CD4-positive, alpha-beta T cell (primary cell): Measurements from ENCODE around the gene FBXL13. TPM values are rescaled to one million over a fixed set of nuclear protein-coding genes. Genes with fewer than 3 reads are reported as not detected.

Experiments
- ATAC-seq: fragments of 200-7000 bp; cut with Tn5 transposase; one replicate; pipeline ENCODE4 v1.10.0; 2022; ENCODE audit warnings: mild to moderate bottlenecking; ENCODE audit not compliant: poor library complexity
- CTCF ChIA-PET: fragments of 350-600 bp; sonication (Branson Sonifier 250); formaldehyde crosslinking; loops from one replicate; lab custom pipeline; 2021; ENCODE audit warnings: antibody characterized with exemption, inconsistent platforms; lab: Charles Lee
- POLR2A ChIA-PET: fragments of 350-600 bp; sonication (Branson Sonifier 250); formaldehyde crosslinking; loops from one replicate; lab custom pipeline; 2021; ENCODE audit warnings: antibody characterized with exemption, inconsistent platforms; lab: Charles Lee
- DNase-seq, 14 experiments: peaks; one replicate each; pipeline ENCODE4 v3.0.0-alpha.2; 2013 to 2020; ENCODE audit warnings: mixed read lengths in 2 of 14
- H3K27ac ChIP-seq, 2 donors: one replicate each; pipeline versions ENCODE4 v1.5.1 to v1.7.0; 2013; ENCODE audit warnings: low read length in 2 of 2, low read depth in 1 of 2, mild to moderate bottlenecking in 1 of 2
- H3K27me3 ChIP-seq, 2 experiments: 1 replicate in 1 of 2; 2 replicates in 1 of 2; pipeline versions ENCODE4 v1.6.1 to v1.7.0; 2013; ENCODE audit warnings: low read length in 2 of 2, control low read depth in 1 of 2, mild to moderate bottlenecking in 1 of 2, moderate library complexity in 1 of 2; ENCODE audit not compliant: insufficient read depth in 2 of 2, control insufficient read depth in 1 of 2
- H3K36me3 ChIP-seq: one replicate; pipeline ENCODE4 v1.6.1; 2013; ENCODE audit warnings: low read length, control low read depth; ENCODE audit not compliant: insufficient read depth
- H3K4me1 ChIP-seq: one replicate; pipeline ENCODE4 v1.6.1; 2013; ENCODE audit warnings: low read length, control low read depth; ENCODE audit not compliant: insufficient read depth
- H3K4me3 ChIP-seq: one replicate; pipeline ENCODE4 v1.5.1; 2013; ENCODE audit warnings: mild to moderate bottlenecking, low read length, moderate library complexity
- H3K9me3 ChIP-seq, 2 experiments: 1 replicate in 1 of 2; 2 replicates in 1 of 2; pipeline versions ENCODE4 v1.6.1 to v1.7.0; 2013; ENCODE audit warnings: low read length in 2 of 2, mild to moderate bottlenecking in 2 of 2, control low read depth in 1 of 2, moderate library complexity in 1 of 2; ENCODE audit not compliant: control insufficient read depth in 1 of 2, insufficient read depth in 1 of 2
- H3K27ac Mint-ChIP-seq: one replicate; pipeline ENCODE4 v1.8.0; 2020; ENCODE audit warnings: mixed read lengths
- H3K27me3 Mint-ChIP-seq: one replicate; pipeline ENCODE4 v1.8.0; 2021; ENCODE audit warnings: mixed read lengths
- H3K36me3 Mint-ChIP-seq: one replicate; pipeline ENCODE4 v1.8.0; 2021; ENCODE audit warnings: low read depth, mixed read lengths
- H3K4me1 Mint-ChIP-seq: one replicate; pipeline ENCODE4 v1.8.0; 2021; ENCODE audit warnings: low read depth, mixed read lengths
- H3K4me3 Mint-ChIP-seq: one replicate; pipeline ENCODE4 v1.8.0; 2020; ENCODE audit warnings: mild to moderate bottlenecking, mixed read lengths
- H3K9me3 Mint-ChIP-seq: one replicate; pipeline ENCODE4 v1.8.0; 2020; ENCODE audit warnings: mixed read lengths
- CTCF ChIP-seq: fragments of 200-600 bp; IDR thresholded peaks from one replicate; pipeline ENCODE4 v1.8.0; 2022; ENCODE audit warnings: antibody characterized with exemption, mild to moderate bottlenecking
- intact Hi-C, 2 experiments: fragments of 100-400 bp; cut with DNase I in 1 of 2; cut with micrococcal nuclease in 1 of 2; formaldehyde crosslinking; loops; one replicate each; pipeline versions ENCODE4 v1.15.1 to v1.9.0; 2023 to 2025; cut with DNase I, micrococcal nuclease
- total RNA-seq, 174 experiments: library from RNA in 2 of 174; stranded (reverse) in 2 of 174; gene quantifications; one replicate each; pipeline ENCODE4 v1.2.3 and lab custom pipeline; 2021 to 2026

The FBXL13 gene
- total RNA-seq, 2 experiments from 2014 or later, result 0.89 to 1.4 TPM

GRCh38 chr7:102875700-102876295, 198.8 kb downstream of the FBXL13 start:
- Histone ChIP-seq H3K36me3 (no peaks in the 10 kb centered on the region), H3K9me3 (no peaks in the 10 kb centered on the region), H3K4me1 (no peaks in the 10 kb centered on the region), H3K27ac (no peak overlapping the region), H3K27me3 (no peaks in the 10 kb centered on the region), H3K4me3 (no peak overlapping the region)
- ChIA-PET CTCF (no interaction called here), POLR2A (no interaction called here)
- Mint-ChIP-seq H3K4me3 (no peak overlapping the region), H3K4me1 (peaks cover 4% of the 10 kb centered on the region), H3K9me3 (no peaks in the 10 kb centered on the region), H3K36me3 (no peaks in the 10 kb centered on the region), H3K27ac (no peak overlapping the region), H3K27me3 (no peaks in the 10 kb centered on the region)
- intact Hi-C loops, result no loop called here
- DNase-seq (peak in 3 of 14 experiments; percentile 2 to 46 (median 15)), ATAC-seq (no peak)
- no peak for TF ChIP-seq CTCF

- ChIA-PET CTCF (no interaction called here), POLR2A (interaction anchor here (0.5 kb wide), 1 partner anchor 208 kb away, joined by 3 read pairs; no protein-coding TSS in a partner anchor)
- H3K9me3 Mint-ChIP-seq, result no peaks in the 10 kb centered on the region
- no peaks in the 10 kb centered on the region for H3K36me3 ChIP-seq
- H3K27ac Mint-ChIP-seq, result no peak overlapping the region
- H3K27ac ChIP-seq, result no peak overlapping the region
- DNase-seq, result no peak
- ATAC-seq, result no peak
- H3K36me3 Mint-ChIP-seq, result no peaks in the 10 kb centered on the region
- intact Hi-C loops, result no loop called here
- peaks cover 4% of the 10 kb centered on the region for H3K4me1 Mint-ChIP-seq
- no peak overlapping the region for H3K4me3 Mint-ChIP-seq
- H3K27me3 Mint-ChIP-seq, result no peaks in the 10 kb centered on the region
- no peak overlapping the region for H3K4me3 ChIP-seq
- H3K27me3 ChIP-seq, result no peaks in the 10 kb centered on the region
- TF ChIP-seq CTCF, result no peak
- no peaks in the 10 kb centered on the region for H3K4me1 ChIP-seq
- no peaks in the 10 kb centered on the region for H3K9me3 ChIP-seq
Observed at GRCh38 chr7:102874966-102875365, 199.6 kb downstream of the FBXL13 start.

GRCh38 chr7:102874166-102874829, 200.3 kb downstream of the FBXL13 start:
- CTCF ChIA-PET, result no interaction called here
- H3K9me3 Mint-ChIP-seq, result no peaks in the 10 kb centered on the region
- H3K36me3 Mint-ChIP-seq, result no peaks in the 10 kb centered on the region
- Histone ChIP-seq H3K4me3 (no peak overlapping the region), H3K4me1 (no peaks in the 10 kb centered on the region), H3K9me3 (no peaks in the 10 kb centered on the region), H3K27me3 (no peaks in the 10 kb centered on the region), H3K27ac (no peak overlapping the region), H3K36me3 (no peaks in the 10 kb centered on the region)
- DNase-seq (peak in 3 of 14 experiments; percentile 15 to 23 (median 16)), ATAC-seq (no peak)
- no peaks in the 10 kb centered on the region for H3K27me3 Mint-ChIP-seq
- H3K27ac Mint-ChIP-seq, result no peak overlapping the region
- no peak overlapping the region for H3K4me3 Mint-ChIP-seq
- POLR2A ChIA-PET, result no interaction called here
- intact Hi-C loops, result no loop called here
- no peak for TF ChIP-seq CTCF
- H3K4me1 Mint-ChIP-seq, result peaks cover 4% of the 10 kb centered on the region
